WTC11 (cell line): Measurements from ENCODE around the gene FOXP1. TPM values are rescaled to one million over a fixed set of nuclear protein-coding genes. Genes with fewer than 3 reads are reported as not detected.

Source experiments
- ATAC-seq: fragments of 200-7000 bp; cut with Tn5 transposase; 2 replicates; pipeline ENCODE4 v1.10.0; 2021; ENCODE audit warnings: mild to moderate bottlenecking, moderate library complexity
- CTCF ChIA-PET: fragments of 300-600 bp; sonication (Branson Sonifier 250); formaldehyde crosslinking; loops from one replicate; lab custom pipeline; 2021; ENCODE audit warnings: antibody characterized with exemption; lab: Charles Lee
- POLR2A ChIA-PET: fragments of 350-600 bp; sonication (Branson Sonifier 250); formaldehyde crosslinking; loops from one replicate; lab custom pipeline; 2021; ENCODE audit warnings: antibody characterized with exemption; lab: Charles Lee
- DNase-seq: peaks from one replicate; pipeline ENCODE4 v3.0.0; 2021; ENCODE audit warnings: low spot score
- H3K27ac Mint-ChIP-seq: 2 replicates; pipeline ENCODE4 v1.8.0; 2021; ENCODE audit warnings: mixed read lengths
- H3K27me3 Mint-ChIP-seq: 2 replicates; pipeline ENCODE4 v1.8.0; 2021; ENCODE audit warnings: low read depth, mild to moderate bottlenecking, moderate library complexity, mixed read lengths
- H3K36me3 Mint-ChIP-seq: 2 replicates; pipeline ENCODE4 v1.8.0; 2021; ENCODE audit warnings: mixed read lengths
- H3K4me1 Mint-ChIP-seq: 2 replicates; pipeline ENCODE4 v1.8.0; 2022; ENCODE audit warnings: mixed read lengths
- H3K4me3 Mint-ChIP-seq: 2 replicates; pipeline ENCODE4 v1.8.0; 2021; ENCODE audit warnings: mild to moderate bottlenecking, moderate library complexity, mixed read lengths
- H3K9me3 Mint-ChIP-seq: 2 replicates; pipeline ENCODE4 v1.8.0; 2021; ENCODE audit warnings: mixed read lengths
- CREM ChIP-seq: sonication (generic); formaldehyde crosslinking; IDR thresholded peaks from 2 replicates; pipeline ENCODE4 v1.8.1; 2022; ENCODE audit warnings: mild to moderate bottlenecking, missing genetic modification reagents, moderate library complexity
- E2F5 ChIP-seq: sonication (generic); formaldehyde crosslinking; IDR thresholded peaks from 2 replicates; pipeline ENCODE4 v1.8.1; 2022; ENCODE audit warnings: mild to moderate bottlenecking, moderate library complexity, missing genetic modification reagents
- FOXJ3 ChIP-seq: sonication (generic); formaldehyde crosslinking; IDR thresholded peaks from 2 replicates; pipeline ENCODE4 v1.9.0; 2021; ENCODE audit warnings: missing genetic modification reagents, mild to moderate bottlenecking, borderline replicate concordance
- OVOL2 ChIP-seq: fragments of 250-450 bp; sonication (Bioruptor Pico); IDR thresholded peaks from 2 replicates; pipeline ENCODE4 v1.9.0; 2021; ENCODE audit warnings: mild to moderate bottlenecking, borderline replicate concordance
- RELA ChIP-seq: sonication (generic); formaldehyde crosslinking; IDR thresholded peaks from 2 replicates; pipeline ENCODE4 v1.8.1; 2022; ENCODE audit warnings: missing genetic modification reagents, mild to moderate bottlenecking, borderline replicate concordance
- SMAD3 ChIP-seq: sonication (generic); formaldehyde crosslinking; IDR thresholded peaks from 2 replicates; pipeline ENCODE4 v1.8.0; 2022; ENCODE audit warnings: missing genetic modification reagents, mild to moderate bottlenecking, borderline replicate concordance
- SOX15 ChIP-seq: fragments of 250-450 bp; sonication (Bioruptor Pico); IDR thresholded peaks from 2 replicates; pipeline ENCODE4 v1.9.0; 2021; ENCODE audit warnings: mild to moderate bottlenecking
- USF2 ChIP-seq: sonication (generic); formaldehyde crosslinking; IDR thresholded peaks from 2 replicates; pipeline ENCODE4 v1.8.1; 2023; ENCODE audit warnings: mild to moderate bottlenecking, missing genetic modification reagents, moderate library complexity
- ZBTB21 ChIP-seq: sonication (generic); formaldehyde crosslinking; IDR thresholded peaks from 2 replicates; pipeline ENCODE4 v1.8.1; 2023; ENCODE audit warnings: mild to moderate bottlenecking, missing genetic modification reagents, borderline replicate concordance
- ZNF416 ChIP-seq: fragments of 250-450 bp; sonication (Bioruptor Pico); IDR thresholded peaks from 2 replicates; pipeline ENCODE4 v1.9.0; 2021; ENCODE audit warnings: mild to moderate bottlenecking, inconsistent platforms
- total RNA-seq: library from RNA; stranded (reverse); gene quantifications from 3 replicates; pipeline ENCODE4 v1.2.3, GENCODE V29; 2021
- TF ChIP-seq, protein P1 (sequence below): sonication (generic); formaldehyde crosslinking; IDR thresholded peaks from 2 replicates; pipeline ENCODE4 v1.8.1; 2022; ENCODE audit warnings: low read depth, mild to moderate bottlenecking, moderate library complexity, missing genetic modification reagents, borderline replicate concordance
- TF ChIP-seq, protein P2 (sequence below): sonication (generic); formaldehyde crosslinking; conservative IDR thresholded peaks from 2 replicates; pipeline ENCODE4 v1.8.1; 2022; ENCODE audit warnings: mild to moderate bottlenecking, missing genetic modification reagents
- TF ChIP-seq, protein P3 (sequence below): sonication (generic); formaldehyde crosslinking; IDR thresholded peaks from 2 replicates; pipeline ENCODE4 v1.8.0; 2023; ENCODE audit warnings: missing genetic modification reagents
- TF ChIP-seq, protein P4 (sequence below): fragments of 250-450 bp; sonication (Bioruptor Pico); IDR thresholded peaks from 2 replicates; pipeline ENCODE4 v1.9.0; 2021; ENCODE audit warnings: mild to moderate bottlenecking
- TF ChIP-seq, protein P5 (sequence below): sonication (generic); formaldehyde crosslinking; IDR thresholded peaks from 2 replicates; pipeline ENCODE4 v1.8.0; 2023; ENCODE audit warnings: mild to moderate bottlenecking, missing genetic modification reagents

FOXP1 gene
- total RNA-seq, 1 experiment from 2014 or later, result 25.8 TPM

DNA sequence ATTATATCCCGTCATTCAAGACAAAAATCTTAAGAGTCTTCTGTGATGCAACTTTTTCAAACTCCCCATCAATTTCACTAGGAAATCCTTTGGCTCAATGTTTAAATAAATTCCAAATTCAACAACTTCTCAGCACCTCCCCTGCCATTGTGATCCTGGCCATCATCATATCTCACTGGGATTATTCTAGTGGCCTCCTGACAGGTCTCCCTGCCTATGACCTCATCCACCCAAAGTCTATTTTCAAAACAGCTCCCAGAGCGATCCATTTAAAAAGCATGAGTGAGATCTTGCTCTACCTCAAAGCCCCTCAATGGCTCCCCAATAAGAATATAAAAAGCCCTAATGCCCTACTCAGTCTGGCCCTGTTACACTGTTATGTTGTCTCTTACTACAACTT, 293.2 kb downstream of the FOXP1 start (continued):
- TF ChIP-seq, protein P1, sequence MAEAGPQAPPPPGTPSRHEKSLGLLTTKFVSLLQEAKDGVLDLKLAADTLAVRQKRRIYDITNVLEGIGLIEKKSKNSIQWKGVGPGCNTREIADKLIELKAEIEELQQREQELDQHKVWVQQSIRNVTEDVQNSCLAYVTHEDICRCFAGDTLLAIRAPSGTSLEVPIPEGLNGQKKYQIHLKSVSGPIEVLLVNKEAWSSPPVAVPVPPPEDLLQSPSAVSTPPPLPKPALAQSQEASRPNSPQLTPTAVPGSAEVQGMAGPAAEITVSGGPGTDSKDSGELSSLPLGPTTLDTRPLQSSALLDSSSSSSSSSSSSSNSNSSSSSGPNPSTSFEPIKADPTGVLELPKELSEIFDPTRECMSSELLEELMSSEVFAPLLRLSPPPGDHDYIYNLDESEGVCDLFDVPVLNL (CRISPR knock-in tag), result no peak
- no peak for TF ChIP-seq RELA
- no peak for TF ChIP-seq USF2 (CRISPR knock-in tag)
- TF ChIP-seq, protein P2, sequence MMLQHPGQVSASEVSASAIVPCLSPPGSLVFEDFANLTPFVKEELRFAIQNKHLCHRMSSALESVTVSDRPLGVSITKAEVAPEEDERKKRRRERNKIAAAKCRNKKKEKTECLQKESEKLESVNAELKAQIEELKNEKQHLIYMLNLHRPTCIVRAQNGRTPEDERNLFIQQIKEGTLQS (CRISPR knock-in tag), result no peak
- TF ChIP-seq ZNF416 (CRISPR knock-in tag), result no peak
- TF ChIP-seq, protein P3, sequence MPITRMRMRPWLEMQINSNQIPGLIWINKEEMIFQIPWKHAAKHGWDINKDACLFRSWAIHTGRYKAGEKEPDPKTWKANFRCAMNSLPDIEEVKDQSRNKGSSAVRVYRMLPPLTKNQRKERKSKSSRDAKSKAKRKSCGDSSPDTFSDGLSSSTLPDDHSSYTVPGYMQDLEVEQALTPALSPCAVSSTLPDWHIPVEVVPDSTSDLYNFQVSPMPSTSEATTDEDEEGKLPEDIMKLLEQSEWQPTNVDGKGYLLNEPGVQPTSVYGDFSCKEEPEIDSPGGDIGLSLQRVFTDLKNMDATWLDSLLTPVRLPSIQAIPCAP (CRISPR knock-in tag), result no peak

DNA sequence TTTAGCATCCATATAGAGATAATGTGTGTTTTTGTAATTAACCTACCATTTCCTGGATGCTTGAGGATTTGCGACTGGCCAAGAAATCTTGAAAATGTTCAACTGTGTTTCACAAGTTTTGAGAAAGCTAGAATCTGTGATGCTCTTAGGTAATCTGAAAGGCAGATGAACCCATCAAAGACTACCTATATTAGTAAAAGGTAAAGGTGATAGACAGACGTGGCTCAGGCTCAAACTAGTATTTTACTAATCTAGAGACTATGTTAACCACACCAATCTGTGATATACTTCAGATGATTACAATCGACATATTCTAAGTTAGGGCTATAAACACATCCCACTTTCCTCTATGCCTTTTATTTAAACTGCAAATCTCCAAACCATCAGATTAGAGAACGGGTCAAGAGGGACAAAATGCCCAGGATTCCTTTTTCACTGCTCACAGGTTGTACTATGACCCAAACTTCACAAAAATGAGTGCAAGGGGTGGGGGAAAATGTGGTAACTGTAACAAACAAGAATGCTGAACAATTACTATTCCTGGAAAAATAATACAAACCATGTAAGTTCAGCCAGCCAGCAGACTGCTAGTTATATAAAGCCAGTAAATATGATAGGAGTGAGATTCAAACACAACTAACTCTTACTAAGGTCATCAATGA, 295.1 kb downstream of the FOXP1 start:
- peaks cover 15% of the 10 kb centered on the region for H3K4me1 Mint-ChIP-seq
- TF ChIP-seq SOX15 (CRISPR knock-in tag) (no peak), E2F5 (CRISPR knock-in tag) (no peak)
- H3K9me3 Mint-ChIP-seq, result peaks cover 8% of the 10 kb centered on the region; the same call in 1 of the 2 replicates
- no peak overlapping the region for H3K4me3 Mint-ChIP-seq
- DNase-seq, result no peak
- ChIA-PET CTCF (no interaction called here), POLR2A (no interaction called here)
- no peak for ATAC-seq
- H3K27ac Mint-ChIP-seq, result no peak overlapping the region
- H3K27me3 Mint-ChIP-seq, result no peaks in the 10 kb centered on the region; the same call in 1 of the 2 replicates
- peaks cover 3% of the 10 kb centered on the region; the same call in 1 of the 2 replicates for H3K36me3 Mint-ChIP-seq

DNA sequence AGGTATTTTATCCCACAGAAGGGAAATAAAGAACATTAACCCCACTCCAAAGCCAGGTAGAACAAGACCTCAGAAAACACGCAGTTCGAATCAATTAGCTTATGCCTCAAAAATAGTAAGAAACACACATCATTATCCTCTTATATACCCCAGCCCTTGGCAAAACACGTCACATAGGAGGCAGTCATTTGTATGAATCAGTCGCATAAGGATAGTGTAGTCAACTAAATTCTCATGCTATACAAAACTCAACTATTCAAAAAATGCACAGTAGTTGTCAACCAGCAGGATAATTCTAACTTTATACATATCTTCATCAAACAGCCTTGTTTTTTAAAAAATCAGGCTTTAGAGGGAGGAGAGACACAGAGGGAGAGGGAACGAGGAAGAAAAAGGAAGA, 298.4 kb downstream of the FOXP1 start:
- TF ChIP-seq, protein P4, sequence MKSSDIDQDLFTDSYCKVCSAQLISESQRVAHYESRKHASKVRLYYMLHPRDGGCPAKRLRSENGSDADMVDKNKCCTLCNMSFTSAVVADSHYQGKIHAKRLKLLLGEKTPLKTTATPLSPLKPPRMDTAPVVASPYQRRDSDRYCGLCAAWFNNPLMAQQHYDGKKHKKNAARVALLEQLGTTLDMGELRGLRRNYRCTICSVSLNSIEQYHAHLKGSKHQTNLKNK (CRISPR knock-in tag), result no peak
- no peak for TF ChIP-seq SMAD3 (CRISPR knock-in tag)
- TF ChIP-seq ZBTB21 (CRISPR knock-in tag), result no peak
- TF ChIP-seq FOXJ3, result no peak
- TF ChIP-seq OVOL2 (CRISPR knock-in tag), result no peak
- no peak for TF ChIP-seq CREM (CRISPR knock-in tag)
- no peak for TF ChIP-seq SOX15 (CRISPR knock-in tag)
- TF ChIP-seq, protein P5, sequence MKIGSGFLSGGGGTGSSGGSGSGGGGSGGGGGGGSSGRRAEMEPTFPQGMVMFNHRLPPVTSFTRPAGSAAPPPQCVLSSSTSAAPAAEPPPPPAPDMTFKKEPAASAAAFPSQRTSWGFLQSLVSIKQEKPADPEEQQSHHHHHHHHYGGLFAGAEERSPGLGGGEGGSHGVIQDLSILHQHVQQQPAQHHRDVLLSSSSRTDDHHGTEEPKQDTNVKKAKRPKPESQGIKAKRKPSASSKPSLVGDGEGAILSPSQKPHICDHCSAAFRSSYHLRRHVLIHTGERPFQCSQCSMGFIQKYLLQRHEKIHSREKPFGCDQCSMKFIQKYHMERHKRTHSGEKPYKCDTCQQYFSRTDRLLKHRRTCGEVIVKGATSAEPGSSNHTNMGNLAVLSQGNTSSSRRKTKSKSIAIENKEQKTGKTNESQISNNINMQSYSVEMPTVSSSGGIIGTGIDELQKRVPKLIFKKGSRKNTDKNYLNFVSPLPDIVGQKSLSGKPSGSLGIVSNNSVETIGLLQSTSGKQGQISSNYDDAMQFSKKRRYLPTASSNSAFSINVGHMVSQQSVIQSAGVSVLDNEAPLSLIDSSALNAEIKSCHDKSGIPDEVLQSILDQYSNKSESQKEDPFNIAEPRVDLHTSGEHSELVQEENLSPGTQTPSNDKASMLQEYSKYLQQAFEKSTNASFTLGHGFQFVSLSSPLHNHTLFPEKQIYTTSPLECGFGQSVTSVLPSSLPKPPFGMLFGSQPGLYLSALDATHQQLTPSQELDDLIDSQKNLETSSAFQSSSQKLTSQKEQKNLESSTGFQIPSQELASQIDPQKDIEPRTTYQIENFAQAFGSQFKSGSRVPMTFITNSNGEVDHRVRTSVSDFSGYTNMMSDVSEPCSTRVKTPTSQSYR, result no peak
- ATAC-seq (no peak), DNase-seq (no peak)
- ChIA-PET CTCF (no interaction called here), POLR2A (no interaction called here)
- no peak overlapping the region for H3K4me3 Mint-ChIP-seq
- H3K36me3 Mint-ChIP-seq, result no peaks in the 10 kb centered on the region; the same call in 1 of the 2 replicates
- H3K4me1 Mint-ChIP-seq, result peaks cover 21% of the 10 kb centered on the region
- no peaks in the 10 kb centered on the region for H3K27me3 Mint-ChIP-seq
- no peak overlapping the region for H3K27ac Mint-ChIP-seq
- peaks cover 3% of the 10 kb centered on the region; the same call in 1 of the 2 replicates for H3K9me3 Mint-ChIP-seq
